ENCODE data around the gene SPESP1.

GRCh38 chr15:68887120-68887519 lies 43.2 kb upstream of the SPESP1 start:
- no peak for TF ChIP-seq CTCF (conservative IDR thresholded peaks at IDR 0.05; ENCODE audit: low read depth in 2 of 2)
- TF ChIP-seq EZH2phosphoT487 (IDR thresholded peaks at IDR 0.05; ENCODE audit: unreplicated experiment) = no peak
- TF ChIP-seq ZNF114 (CRISPR knock-in tag; IDR thresholded peaks at IDR 0.05) = no peak
- no peak for TF ChIP-seq JUNB (IDR thresholded peaks at IDR 0.05; ENCODE audit: unreplicated experiment)
- no peak for TF ChIP-seq ZNF331 (CRISPR knock-in tag; IDR thresholded peaks at IDR 0.05; ENCODE audit: low read depth)
- no peak for TF ChIP-seq EZH2 (IDR thresholded peaks at IDR 0.05; ENCODE audit: low read depth, unreplicated experiment)
- TF ChIP-seq POLR2AphosphoS5 (IDR thresholded peaks at IDR 0.05; ENCODE audit: low read depth) = no peak
- TF ChIP-seq REST (IDR thresholded peaks at IDR 0.05; ENCODE audit: unreplicated experiment) = no peak
- TF ChIP-seq CREB1 (CRISPR knock-in tag; IDR thresholded peaks at IDR 0.05; ENCODE audit: low read depth) = no peak
- no peak for TF ChIP-seq ETS1 (IDR thresholded peaks at IDR 0.05)
- no peak for TF ChIP-seq NANOG (IDR thresholded peaks at IDR 0.05; ENCODE audit: borderline replicate concordance)

Data from GM23338 (cell line).